OCI-LY7 (cell line): ENCODE results near the gene PET100. TPM values are rescaled to one million over a fixed set of nuclear protein-coding genes. Genes with fewer than 3 reads are reported as not detected.

Source experiments
- BruUV-seq: library from RNA; stranded (reverse); fragments of 400-500 nt; replicated peaks from 2 replicates; lab custom pipeline; 2021; lab: Mats Ljungman, UMichigan
- CTCF ChIA-PET: fragments of 300-600 bp; sonication (Branson Sonifier 250); formaldehyde crosslinking; loops from one replicate; lab custom pipeline; 2022; ENCODE audit warnings: antibody characterized with exemption; ENCODE audit not compliant: unreplicated experiment; lab: Charles Lee
- POLR2A ChIA-PET: fragments of 300-600 bp; sonication (Branson Sonifier 250); formaldehyde crosslinking; loops from one replicate; lab custom pipeline; 2022; ENCODE audit warnings: antibody characterized with exemption; lab: Charles Lee
- DNase-seq: peaks from one replicate; pipeline ENCODE4 v3.0.0-alpha.2; 2015; ENCODE audit warnings: low spot score
- H2AFZ ChIP-seq: fragments of 200-600 bp; sonication (generic), shearing (Covaris generic); 2 replicates; pipeline ENCODE4 v1.6.1; 2014; ENCODE audit warnings: mild to moderate bottlenecking, antibody characterized with exemption, low read length, moderate library complexity
- H3K27ac ChIP-seq: fragments of 200-600 bp; sonication (generic); 2 replicates; pipeline ENCODE4 v1.5.1; 2014; ENCODE audit warnings: mixed run types, low read depth, mild to moderate bottlenecking, moderate library complexity, low read length, inconsistent platforms; ENCODE audit not compliant: poor library complexity, severe bottlenecking
- H3K36me3 ChIP-seq: fragments of 200-600 bp; sonication (generic); 2 replicates; pipeline ENCODE4 v1.6.1; 2014; ENCODE audit warnings: mild to moderate bottlenecking, antibody characterized with exemption, low read length, moderate library complexity, mixed read lengths; ENCODE audit not compliant: insufficient read depth
- H3K4me1 ChIP-seq: fragments of 200-600 bp; sonication (generic); 2 replicates; pipeline ENCODE4 v1.5.1; 2014; ENCODE audit warnings: mild to moderate bottlenecking, low read length; ENCODE audit not compliant: insufficient read depth, poor library complexity, severe bottlenecking
- H3K4me2 ChIP-seq: fragments of 200-600 bp; sonication (generic); 2 replicates; pipeline ENCODE4 v1.6.1; 2014; ENCODE audit warnings: mild to moderate bottlenecking, low read length
- H3K4me3 ChIP-seq: fragments of 200-600 bp; sonication (generic); 2 replicates; pipeline ENCODE4 v1.5.1; 2014; ENCODE audit warnings: mild to moderate bottlenecking, low read depth, low read length; ENCODE audit not compliant: poor library complexity, severe bottlenecking
- H3K79me2 ChIP-seq: fragments of 200-600 bp; sonication (generic); 2 replicates; pipeline ENCODE4 v1.6.1; 2016; ENCODE audit warnings: low read depth, mild to moderate bottlenecking, low read length, moderate library complexity, mixed read lengths; ENCODE audit not compliant: insufficient read depth
- H3K9me2 ChIP-seq: fragments of 200-600 bp; sonication (generic); 2 replicates; pipeline ENCODE4 v1.6.1; 2016; ENCODE audit warnings: mild to moderate bottlenecking, low read length, mixed read lengths; ENCODE audit not compliant: insufficient read depth
- H3K9me3 ChIP-seq: fragments of 200-600 bp; sonication (generic); 2 replicates; pipeline ENCODE4 v1.6.1; 2014; ENCODE audit warnings: mild to moderate bottlenecking, mixed run types, low read length, mixed read lengths
- H4K20me1 ChIP-seq: fragments of 200-600 bp; sonication (generic); 2 replicates; pipeline ENCODE4 v1.6.1; 2014; ENCODE audit warnings: mild to moderate bottlenecking, antibody characterized with exemption, low read length, moderate library complexity, mixed read lengths; ENCODE audit not compliant: insufficient read depth
- CTCF ChIP-seq: fragments of 200-600 bp; sonication (generic); conservative IDR thresholded peaks from 2 replicates; pipeline ENCODE4 v1.5.1; 2014; ENCODE audit warnings: mild to moderate bottlenecking, antibody characterized with exemption, low read length, moderate library complexity, mixed read lengths
- EZH2phosphoT487 ChIP-seq: fragments of 200-600 bp; sonication (generic); IDR thresholded peaks from 2 replicates; pipeline ENCODE4 v1.6.1; 2018; ENCODE audit warnings: low read depth, borderline replicate concordance, mild to moderate bottlenecking, mixed run types, antibody characterized with exemption, low read length, moderate library complexity, mixed read lengths
- intact Hi-C: fragments of 100-400 bp; cut with micrococcal nuclease; formaldehyde crosslinking; loops from one replicate; pipeline ENCODE4 v1.10.0; 2022; ENCODE audit not compliant: unreplicated experiment
- total RNA-seq, 2 experiments: library from RNA; depleted of rRNA in 1 of 2; stranded (reverse); fragments of >200 nt in 1 of 2; shearing (Covaris generic) in 1 of 2; gene quantifications; 2 replicates each; pipeline ENCODE4 v1.2.3, GENCODE V29; 2014 to 2022

The PET100 gene
- total RNA-seq, 2 experiments from 2014 or later = 48.8 to 118 TPM

GRCh38 chr19:7632340-7633203 lies 3.0 kb downstream of the PET100 start:
- intact Hi-C loops = no loop called here

DNA sequence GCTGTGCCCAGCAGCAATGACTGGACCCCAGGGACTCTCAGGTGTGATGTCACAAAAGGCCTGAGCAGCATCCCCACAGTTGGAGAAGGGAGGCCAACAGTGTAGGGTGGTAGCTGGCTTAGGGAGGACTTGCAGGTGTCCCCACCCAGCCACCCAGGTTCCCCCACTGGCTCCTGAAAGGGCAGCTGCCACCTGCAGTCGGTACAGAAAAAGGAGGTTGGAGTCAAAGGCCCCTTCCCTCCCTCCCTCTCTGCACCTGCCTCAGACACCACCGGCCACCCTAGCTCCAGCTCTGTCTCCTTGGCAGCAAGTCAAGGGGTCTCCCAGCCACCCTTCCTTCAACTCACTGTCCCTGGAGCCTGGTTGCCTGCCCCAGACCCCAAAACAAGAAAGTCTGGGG lies 4.1 kb downstream of the PET100 start, which contains the start of gene PCP2:
TSS of gene PCP2 (minus strand) at position 22 of the 400 bp plus-strand sequence. CDS start 262 bp downstream, outside the sequence.
- ChIA-PET CTCF (no interaction called here), POLR2A (no interaction called here)
- no TSS peak for BruUV-seq
- Histone ChIP-seq H3K79me2 (peaks cover 19% of the 10 kb centered on the region), H3K9me3 (no peaks in the 10 kb centered on the region), H3K36me3 (peaks cover 9% of the 10 kb centered on the region; the same call in 1 of the 2 replicates), H3K9me2 (no peaks in the 10 kb centered on the region), H3K4me2 (no peak within 1 kb of the TSS), H3K4me1 (peaks cover 22% of the 10 kb centered on the region), H3K27ac (no peak within 1 kb of the TSS), H4K20me1 (no peaks in the 10 kb centered on the region), H2AFZ (no peak within 1 kb of the TSS), H3K4me3 (no peak within 1 kb of the TSS)
- TF ChIP-seq EZH2phosphoT487 = no peak
- no peak for TF ChIP-seq CTCF
- no peak for DNase-seq
- intact Hi-C loops = no loop called here

More at GRCh38 chr19:7632340-7633203, 3.0 kb downstream of the PET100 start:
- no TSS peak for BruUV-seq
- peaks cover 30% of the 10 kb centered on the region for H3K79me2 ChIP-seq
- 0 out of 2 replicates have a peak, but pooled peaks cover 6% of the 10 kb centered on the region for H4K20me1 ChIP-seq
- ChIA-PET POLR2A (no interaction called here), CTCF (no interaction called here)
- no peaks in the 10 kb centered on the region for H3K9me3 ChIP-seq
- H3K36me3 ChIP-seq = peaks cover 9% of the 10 kb centered on the region; the same call in 1 of the 2 replicates
- H3K4me1 ChIP-seq = peaks cover 24% of the 10 kb centered on the region
- no peak overlapping the region for H3K4me3 ChIP-seq
- H2AFZ ChIP-seq = no peak overlapping the region
- H3K4me2 ChIP-seq = no peak overlapping the region
- H3K27ac ChIP-seq = no peak overlapping the region
- TF ChIP-seq EZH2phosphoT487 (no peak), CTCF (no peak)
- no peaks in the 10 kb centered on the region for H3K9me2 ChIP-seq
- no peak for DNase-seq

DNA sequence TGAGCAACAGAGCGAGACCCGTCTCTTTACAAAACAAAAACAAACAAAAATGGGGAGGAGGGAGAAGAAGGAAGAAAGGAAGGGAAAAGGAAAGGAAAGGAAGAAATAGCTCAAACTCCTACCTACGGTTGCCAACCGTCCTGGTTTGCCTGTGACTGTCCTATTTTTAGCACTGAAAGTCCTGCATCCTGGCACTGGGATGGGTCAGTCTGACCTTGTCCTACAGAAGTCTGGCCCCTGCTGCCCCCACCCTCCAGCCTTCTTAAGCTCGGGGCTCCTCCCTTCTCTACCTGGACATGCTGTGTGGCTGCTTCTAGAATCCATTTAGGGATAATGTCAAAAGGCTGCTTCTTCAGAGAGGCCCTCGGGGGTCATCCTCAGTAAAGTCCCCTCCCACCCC lies 6.1 kb downstream of the PET100 start:
- H2AFZ ChIP-seq = no peak overlapping the region
- peaks cover 9% of the 10 kb centered on the region; the same call in 1 of the 2 replicates for H3K36me3 ChIP-seq
- ChIA-PET POLR2A (no interaction called here), CTCF (no interaction called here)
- DNase-seq = no peak
- no peak overlapping the region for H3K27ac ChIP-seq
- H3K4me2 ChIP-seq = no peak overlapping the region
- H4K20me1 ChIP-seq = no peaks in the 10 kb centered on the region
- no TSS peak for BruUV-seq
- peaks cover 1% of the 10 kb centered on the region; the same call in 1 of the 2 replicates for H3K79me2 ChIP-seq
- no peak for TF ChIP-seq EZH2phosphoT487
- TF ChIP-seq CTCF = no peak
- no peak overlapping the region for H3K4me3 ChIP-seq
- no peaks in the 10 kb centered on the region for H3K9me3 ChIP-seq
- H3K4me1 ChIP-seq = peaks cover 17% of the 10 kb centered on the region
- intact Hi-C loops = no loop called here
- no peaks in the 10 kb centered on the region for H3K9me2 ChIP-seq
